Fibroblast of skin of right quadriceps (primary cell): ENCODE results near the gene PIM3.

Source experiments
- DNase-seq: peaks from one replicate; pipeline ENCODE4 v3.0.0-alpha.2; 2013

PIM3 gene

DNA sequence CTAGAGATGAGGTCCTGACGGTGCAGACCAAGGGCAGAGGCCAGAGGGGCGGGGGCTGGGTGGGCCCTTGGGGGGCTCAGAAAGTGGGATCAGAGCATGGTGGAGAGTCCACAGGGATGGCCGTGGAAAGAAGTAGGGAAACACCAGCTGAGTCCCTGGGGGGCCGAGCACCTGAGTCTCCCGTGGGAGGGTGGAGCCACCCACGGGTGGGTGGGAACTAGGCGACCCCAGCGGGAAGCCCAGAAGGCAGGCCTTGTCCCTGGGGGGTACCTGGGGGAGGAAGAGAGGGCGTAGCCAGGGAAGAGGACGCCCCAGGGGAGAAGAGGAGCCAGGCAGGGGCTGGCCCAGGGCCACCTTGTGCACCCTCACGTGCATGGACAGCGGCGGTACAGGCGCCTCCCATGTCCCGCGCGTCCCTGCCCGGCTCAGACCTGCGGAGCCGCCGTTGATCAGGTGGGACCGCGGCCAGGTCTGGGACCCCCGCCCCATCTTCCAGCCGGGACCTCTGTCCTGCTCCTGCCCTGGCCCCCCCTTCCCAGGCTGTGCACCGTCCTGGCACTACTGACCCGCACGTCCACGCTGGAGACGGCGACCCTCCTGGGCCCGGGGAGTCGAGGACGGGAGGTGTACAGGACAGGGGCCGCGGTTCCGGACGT lies 31.9 kb upstream of the PIM3 start:
- DNase-seq: no peak

DNA sequence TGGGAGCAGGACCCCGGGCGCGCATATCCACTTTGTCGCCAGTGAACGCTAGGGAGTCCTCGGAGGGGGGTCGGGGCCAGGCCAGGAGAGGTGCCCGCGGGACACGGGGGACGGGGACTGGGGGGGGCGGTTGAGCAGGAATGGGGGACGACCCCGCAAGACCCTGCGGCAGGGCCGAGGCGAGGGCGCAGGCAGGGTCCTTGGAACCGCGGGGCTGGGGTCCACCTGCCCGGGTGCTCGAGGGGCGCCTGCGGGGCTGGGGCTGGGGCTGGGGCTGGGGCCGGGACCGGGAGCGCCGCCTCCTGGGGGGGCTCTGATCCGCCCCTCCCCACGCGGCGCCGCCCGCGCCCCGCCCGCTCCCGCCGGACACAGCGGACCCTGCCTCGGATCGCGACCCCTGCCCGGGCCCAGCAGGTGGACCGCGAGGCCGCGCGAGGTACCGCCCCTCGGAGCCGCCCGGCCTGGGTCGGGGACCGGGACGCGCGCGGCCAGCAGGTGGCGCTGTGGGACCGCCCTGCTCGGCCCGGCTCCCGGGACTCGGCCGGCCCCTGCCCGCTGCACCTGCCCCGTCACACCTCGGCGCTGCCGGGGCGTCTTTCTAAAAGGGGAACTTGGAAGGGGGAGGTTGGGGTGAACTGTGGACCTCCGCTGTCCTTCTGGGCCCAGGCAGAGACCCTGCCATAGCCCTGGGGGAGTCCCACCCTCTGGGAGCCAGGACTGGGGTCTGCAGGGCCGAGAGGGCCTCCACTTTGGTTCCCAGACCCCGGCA lies 31.2 kb upstream of the PIM3 start:
- DNase-seq: peak; percentile 26

DNA sequence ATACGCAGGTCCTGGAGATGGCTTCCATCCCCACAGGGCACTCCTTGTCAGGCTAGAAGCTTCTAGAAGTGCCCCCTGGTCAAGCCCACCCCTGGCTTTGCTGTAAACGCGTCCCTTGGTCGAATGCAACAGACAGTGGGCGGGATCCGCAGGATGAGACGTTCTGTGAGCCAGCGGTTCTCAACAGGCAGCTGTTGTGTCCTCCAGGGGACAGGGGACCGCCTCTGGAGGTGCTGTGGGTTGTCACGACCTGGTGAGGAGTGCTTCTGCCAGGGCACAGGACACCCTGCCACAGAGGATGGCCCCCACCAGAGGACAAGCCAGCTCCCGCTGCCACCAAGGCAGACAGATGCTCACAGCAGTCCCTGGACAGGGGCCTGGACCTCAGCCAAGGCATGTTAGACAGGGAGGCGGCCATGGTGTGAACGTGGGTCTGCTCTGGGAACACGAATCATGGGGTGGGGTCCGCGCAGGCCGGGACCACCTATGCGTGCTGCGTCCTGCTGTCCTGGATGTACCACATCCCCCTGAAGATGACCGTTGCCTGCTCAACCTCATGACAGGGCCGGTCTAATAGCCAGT lies 30.5 kb upstream of the PIM3 start:
- DNase-seq: no peak

DNA sequence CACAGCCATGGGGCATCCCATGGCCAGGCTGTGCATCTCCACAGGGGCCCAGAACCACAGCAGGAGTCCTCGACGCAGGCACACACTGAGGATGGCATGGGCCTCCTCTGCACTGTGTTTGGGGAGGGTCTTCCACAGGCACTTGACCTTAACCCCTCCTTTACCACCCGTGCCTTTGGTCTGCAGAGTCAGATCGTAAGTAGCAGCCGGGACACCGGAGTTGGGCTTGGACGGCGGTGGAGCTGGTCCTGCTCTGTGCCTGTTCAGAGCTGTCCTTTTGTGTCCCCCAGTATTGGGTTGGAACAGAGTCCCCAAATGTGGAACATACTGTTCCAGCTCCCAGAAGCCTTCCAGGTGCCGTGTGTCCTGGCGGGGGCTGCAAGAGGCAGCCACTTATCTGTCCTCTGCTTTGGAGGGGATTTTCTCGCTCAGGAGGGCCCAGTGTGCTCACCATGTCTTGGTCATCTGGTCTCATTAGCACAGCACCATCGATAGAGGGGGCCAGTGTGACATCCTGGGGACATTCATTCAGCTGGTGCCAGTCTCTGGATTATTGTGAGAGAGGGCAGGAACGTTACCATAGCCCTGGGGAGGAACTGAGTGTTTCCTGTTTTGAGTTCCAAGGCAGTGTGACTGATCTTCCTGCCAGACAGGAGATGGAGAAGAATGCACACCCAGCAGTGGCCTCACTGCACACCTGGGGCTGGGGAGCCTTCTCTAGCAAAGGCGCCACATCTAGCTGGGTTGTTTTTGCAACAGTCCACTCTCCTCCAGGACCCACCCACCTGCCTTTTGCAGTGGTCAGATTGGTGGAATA lies 29.8 kb upstream of the PIM3 start:
- peak; percentile 61 for DNase-seq

DNA sequence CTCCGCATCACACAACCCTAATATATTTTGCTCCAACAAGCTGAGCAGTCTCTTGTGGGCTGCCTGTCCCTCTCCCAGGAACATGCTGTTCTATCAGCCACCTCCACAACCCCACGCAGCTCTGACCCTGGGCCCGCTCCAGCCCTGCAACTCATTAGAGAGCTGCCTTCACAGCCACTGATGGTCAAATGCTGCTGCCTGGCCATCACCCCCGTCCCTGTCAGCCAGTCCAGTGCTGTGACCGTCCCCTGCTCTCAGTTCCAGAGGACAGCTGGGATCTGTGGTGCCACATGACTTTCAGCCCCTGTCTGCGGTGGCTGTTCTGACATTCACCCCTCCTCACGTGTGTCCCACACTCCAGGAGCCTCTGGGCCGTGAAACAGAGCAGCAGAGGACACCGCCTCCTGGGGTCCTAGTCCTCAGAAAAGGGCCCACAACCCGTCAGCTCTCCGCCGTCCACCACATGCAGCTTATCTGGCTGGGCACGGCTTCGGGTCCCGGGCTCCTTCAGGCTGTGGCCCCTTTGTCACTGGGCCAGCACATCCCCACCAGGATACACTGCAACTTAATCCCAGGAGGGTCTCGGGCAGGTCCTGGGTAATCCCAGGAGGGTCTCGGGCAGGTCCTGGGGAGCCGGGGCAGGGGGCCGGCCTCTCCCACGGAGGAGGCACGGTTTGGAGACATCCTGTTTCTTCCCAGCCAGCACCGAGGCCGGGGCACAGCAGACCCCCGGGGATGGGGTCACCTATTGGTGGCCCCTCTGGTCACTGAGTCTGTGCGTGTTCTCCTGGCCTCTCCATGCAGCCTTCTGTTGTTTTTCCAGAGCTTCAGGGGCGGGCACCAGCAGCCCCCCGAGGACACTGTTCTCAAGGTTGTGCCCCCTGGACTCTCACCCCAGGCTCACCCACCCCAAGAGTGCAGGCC lies 27.1 kb upstream of the PIM3 start:
- DNase-seq: no peak

DNA sequence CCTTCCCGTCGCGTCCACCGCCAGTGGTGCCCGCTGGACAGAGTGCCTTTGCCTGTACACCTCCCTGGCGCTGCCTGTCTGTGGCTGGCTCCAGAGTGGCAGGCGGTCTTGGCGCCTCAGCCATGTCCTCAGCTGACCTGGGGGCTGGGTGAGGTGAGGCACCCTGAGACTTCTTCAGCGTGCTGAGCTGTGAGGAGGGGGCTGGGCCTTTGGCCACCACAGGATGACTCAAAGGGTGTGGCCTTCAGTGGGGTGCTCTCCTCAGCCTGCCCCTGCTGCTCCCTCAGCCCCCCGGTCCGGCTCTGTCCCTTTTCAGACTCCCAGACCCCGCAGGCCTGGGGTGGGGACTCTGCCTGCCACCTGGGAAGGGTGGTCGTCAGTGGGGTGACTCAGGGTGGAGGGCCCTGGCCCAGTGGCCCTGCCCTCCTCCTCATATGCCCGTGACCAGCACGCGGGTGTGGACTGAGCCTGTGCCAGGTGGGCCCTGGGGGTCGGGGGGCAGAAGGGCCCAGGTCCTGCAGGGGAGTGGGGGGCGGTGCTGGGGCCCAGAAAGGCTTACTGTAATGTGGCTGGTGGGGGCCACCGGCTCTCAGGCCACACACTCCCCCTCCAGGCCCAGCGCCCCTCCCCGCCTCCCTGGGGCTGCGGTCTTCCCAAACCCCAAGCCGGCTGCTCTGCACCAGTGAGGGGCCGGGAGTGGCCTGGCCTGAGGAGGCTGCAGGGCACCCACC lies 26.2 kb upstream of the PIM3 start:
- peak; percentile 25 for DNase-seq

DNA sequence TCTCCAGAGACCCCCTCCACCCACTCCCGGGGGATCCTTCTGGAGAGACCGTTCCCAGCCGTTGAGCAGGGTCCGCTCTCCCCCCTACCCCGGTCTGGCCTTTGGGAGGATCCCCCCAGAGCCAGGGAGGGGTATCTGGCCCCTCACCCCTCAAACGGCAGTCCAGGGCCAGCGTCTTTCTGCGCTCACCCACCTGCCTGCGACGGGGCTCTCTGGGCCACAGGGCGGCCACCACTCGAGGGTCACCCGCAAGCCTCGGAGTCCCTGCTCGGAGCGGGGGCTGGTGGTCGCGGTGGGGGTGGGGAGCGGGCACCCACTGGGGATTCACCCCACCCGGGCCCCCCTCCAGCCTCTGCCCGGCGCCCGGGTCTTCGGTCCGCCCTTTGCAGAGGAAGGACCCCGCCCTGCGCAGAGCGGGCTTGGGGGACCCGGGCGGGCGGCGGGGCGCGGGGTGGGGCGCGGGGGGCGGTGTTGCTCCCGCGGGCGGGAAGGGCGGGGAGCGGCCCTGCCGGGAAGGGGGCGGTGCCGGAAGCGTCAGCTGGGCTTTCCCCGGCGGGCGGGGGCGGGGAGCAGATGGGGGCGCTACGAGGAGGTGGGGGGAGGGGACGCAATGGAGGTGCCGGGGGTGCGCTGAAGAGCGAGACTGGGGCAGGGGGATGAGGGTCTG lies 25.5 kb upstream of the PIM3 start:
- DNase-seq: peak; percentile 67

DNA sequence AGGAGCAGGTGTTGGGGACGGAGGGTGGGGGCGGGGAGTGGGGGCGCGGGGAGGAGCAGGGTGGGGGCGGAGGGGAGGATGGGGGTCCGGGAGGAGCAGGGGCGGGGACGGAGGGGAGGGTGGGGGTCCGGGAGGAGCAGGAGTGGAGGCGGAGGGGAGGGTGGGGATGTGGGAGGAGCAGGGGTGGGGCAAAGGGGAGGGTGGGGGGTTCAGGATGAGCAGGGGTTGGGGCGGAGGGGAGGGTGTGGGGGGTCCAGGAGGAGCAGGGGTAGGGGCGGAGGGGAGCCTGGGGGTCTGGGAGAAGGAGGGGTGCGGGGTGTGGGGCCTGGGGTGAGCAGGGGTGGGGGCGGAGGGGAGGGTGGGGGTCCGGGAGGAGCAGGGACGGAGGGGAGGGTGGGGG lies 25.0 kb upstream of the PIM3 start:
- DNase-seq: no peak

DNA sequence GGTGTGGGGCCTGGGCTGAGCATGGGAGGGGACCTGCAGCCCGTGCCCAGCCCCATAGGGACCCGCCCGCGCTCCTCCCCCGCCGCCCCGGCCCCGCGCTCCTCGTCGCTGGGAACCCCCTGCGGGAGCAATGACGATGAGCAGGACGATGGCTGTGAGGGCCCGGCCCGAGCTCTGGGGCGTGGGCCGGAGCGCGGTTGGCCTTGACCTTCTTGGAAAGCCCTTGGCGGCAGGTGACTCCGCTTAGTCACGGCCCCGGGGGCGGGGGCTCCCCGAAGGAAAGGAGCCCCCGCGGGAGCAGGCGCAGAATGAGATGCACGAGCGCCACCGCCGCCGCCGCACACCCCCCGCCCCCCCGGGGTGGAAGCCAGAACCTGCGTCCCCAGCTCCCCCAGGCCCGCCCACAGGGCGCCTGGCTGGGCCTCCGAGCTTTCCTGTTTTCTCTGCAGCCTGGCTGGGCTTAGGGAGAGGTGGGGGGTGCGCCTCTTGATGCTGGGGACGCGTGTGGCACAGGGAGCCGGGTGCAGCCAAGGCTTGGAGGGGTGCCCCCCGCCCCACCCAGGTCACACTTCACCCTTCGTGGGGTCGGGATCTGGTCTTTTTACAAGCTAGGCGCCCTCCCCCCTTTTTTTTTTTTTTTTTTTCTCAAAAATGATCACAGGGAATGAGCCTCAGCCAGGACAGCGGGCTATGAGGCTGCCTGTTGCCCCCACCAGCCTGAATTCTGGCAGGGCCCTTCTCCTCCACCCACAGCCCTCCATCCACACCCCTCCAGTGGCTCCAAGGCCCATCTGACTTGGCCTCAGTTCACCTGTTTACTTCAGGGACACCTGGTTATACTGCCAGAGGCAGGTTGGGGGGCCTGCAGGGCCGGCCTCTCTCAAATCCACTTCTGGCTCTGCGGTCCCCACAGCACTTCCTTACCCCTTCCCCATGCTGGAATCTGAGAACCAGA lies 24.3 kb upstream of the PIM3 start:
- peak; percentile 64 for DNase-seq

DNA sequence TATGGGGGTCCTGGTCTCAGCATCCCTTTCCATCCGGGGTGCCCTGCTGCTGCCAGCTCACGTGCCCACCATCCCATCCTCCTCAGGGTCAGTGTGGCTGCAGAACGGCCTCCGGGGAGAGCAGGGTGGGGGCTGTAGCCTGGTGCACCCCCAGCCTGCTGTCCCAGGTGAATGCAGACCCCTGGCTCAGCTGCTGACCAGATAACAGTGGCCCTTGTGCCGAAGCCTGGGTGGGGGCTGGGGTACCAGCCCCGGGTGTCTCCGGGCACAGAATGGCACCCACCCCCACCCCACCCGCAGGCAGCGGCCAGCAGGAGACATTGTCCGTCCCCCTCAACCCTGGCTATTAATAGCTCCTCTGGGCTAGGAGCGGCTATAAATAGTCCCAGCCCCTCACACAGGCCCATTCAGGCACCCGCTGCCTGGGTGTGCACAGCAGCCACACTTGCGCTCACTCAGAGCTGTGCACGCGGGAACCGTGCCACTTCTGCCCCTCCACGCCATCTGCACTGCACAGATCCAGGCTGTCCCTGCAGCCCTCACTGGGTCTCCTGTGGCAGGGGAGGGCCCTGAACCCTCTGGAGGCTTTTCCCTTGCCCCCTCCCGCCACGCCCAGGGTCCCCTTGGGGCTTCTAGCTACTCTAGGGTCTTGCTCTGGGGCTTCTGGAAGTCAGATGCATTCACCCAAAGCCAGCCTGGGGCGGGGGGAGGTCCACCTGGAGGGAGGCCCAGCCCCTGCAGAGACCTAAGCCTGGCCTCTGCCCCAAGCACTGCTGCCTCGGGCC lies 23.4 kb upstream of the PIM3 start:
- no peak for DNase-seq

DNA sequence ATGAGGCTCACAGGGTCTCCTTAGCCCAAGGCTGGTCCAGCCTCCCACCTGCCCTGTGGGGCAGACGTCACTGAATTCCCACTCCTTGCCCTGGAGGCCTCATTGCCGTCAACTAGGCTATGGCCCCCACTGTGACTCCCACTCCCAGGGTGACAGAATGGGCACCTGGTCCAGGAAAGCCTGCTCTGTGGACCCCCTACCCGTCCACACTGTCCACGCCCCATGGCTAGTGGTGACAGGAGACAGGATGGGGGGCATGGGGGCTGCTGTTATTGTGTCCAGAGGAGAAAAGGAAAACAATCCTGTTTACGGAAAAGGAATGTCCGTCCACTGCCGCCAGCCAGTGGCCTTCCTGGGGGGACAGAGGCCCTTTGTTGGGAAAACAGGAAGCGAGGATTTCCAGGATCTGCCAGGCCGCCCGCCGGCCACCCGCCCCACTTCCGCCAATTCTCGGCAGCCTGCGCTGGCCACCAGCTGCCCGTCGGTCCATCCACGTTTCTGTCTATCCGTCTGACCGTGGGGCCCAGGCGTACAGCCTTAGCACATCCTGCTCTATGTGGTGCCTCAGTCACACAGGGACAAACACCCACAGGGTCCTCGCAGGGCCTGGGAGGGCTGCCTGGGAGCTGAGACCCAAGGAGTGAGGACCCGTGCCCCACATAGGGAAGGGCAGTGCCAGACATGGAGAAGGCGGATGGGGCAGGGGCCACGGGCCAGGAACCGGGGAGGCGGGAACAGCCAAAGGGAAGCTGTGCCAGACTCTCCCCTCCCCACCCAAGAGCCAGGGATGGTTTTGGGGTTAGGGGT lies 22.6 kb upstream of the PIM3 start:
- DNase-seq: no peak

DNA sequence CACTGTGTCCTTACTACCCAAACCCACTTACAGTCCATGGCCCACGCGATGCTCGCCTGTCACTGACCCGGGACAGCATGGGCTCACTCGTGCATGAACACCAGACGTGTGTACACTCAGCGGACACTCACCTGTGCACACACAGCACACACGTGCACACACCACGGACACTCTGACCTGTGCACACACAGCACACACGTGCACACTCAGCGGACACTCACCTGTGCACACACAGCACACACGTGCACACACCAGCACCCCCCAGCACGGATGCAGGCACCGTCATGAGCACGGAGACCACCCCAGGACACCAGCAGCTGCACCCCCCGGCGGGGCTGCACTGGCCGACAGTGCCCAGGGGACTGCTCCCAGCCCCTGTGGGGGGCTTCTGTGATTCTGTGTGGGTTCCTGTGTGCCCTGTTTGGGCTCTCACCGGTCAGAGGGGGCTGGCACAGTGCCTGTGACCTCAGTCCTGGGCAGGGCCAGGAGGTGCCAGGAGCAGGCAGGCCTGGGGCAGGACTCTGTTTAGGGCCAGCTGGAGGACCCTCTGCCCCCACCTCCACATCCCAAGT lies 21.9 kb upstream of the PIM3 start:
- no peak for DNase-seq

DNA sequence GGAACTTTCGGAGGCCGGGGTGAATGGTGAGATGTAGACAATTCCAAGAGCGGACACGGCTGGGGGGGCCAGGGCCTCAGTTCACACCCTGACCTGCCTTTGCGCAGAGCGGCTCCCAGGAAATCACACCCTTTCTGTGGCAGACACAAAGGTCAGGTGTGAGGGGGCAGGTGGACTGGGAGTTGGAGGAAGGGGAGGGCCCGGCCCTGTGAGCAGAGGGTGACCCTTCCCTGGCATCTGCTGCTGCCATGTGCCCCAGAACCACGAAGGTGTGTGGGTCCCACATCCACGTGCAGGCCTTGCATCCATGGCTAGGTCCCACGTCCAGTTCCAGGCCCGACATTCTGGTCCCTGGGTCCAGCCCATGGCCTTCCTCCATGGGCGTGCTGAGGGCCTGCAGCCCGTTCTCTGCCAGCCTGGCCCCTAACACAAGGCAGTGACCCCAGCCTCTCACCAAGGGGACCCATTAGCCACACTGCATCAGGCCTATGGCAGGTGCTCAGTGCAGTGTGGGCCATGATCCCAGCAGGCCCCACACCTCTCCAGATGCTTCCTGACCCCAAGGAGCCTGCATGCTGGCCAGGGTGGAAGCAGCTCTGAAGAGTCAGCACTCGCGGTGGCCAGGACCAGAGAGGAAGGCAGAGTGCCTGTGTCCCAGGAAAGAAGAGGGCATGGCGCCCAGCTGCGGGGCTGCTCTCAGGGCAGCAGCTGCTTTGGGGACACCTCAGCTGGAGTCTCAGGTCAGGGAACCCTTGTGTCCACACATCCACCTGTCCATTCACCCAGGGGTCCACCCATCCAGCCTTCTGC lies 18.9 kb upstream of the PIM3 start:
- DNase-seq: no peak

DNA sequence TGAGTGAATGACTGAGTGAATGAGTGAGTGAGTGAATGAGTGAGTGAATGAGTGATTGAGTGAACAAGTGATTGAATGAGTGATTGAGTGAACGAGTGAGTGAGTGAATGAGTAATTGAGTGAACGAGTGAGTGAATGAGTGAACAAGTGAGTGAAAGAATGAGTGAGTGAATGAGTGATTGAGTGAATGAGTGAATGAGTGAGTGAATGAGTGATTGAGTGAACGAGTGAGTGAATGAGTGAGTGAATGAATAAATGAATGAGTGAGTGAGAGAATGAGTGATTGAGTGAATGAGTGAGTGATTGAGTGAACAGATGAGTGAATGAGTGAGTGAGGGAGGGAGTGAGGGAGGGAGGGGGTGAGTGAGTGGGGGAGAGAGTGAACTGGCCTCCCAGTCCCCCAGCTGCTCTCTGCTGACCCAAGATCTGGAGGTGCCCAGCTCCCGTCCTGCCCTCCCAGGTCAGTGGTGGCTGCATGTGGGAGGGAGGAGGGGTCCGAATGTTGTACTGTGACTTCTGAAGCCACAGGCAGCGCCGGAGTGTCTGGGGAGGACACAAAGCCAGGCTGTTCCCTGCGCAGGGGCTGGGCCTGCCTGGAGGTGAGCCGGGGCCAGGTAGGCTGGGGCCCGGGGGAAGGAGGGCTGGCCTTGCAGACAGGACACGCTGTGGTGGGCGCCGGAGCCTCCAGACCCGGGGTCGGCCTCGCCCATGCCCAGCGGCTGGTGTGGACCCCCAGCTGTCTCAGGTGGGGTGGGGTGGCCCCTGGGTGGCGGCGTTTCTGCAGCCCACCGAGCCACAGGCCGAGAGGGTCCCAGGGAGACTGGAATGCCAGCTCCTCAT lies 17.8 kb upstream of the PIM3 start:
- DNase-seq: no peak

DNA sequence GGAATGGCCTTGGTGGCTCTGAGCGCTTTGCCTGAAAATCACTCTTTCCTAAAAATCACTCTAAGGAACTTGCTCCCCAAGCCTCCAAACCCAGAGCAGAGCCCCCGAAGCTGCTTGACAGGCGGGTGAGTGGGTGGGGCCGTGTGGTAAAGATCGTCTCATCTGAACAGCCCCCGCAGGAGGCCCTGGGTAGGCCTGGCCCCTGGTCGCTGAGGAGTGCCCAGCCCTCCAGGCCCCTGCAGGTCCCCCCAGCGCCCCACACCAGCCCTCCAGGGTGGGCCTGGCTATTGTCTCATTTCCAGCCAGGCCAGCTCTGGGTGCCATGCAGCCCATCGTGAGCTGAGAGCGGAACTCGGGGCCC lies 17.2 kb upstream of the PIM3 start:
- DNase-seq: no peak
